Endodermal cell (in vitro differentiated cells): ENCODE data around the gene SNRPA1. TPM values are rescaled to one million over a fixed set of nuclear protein-coding genes. Genes with fewer than 3 reads are reported as not detected.

ENCODE experiments used
- DNase-seq: peaks from one replicate; pipeline ENCODE4 v3.0.0-alpha.2; 2017
- H3K27ac ChIP-seq: 2 replicates; pipeline ENCODE4 v1.5.1; 2013; ENCODE audit warnings: mild to moderate bottlenecking, low read depth, low read length, moderate library complexity
- H3K27me3 ChIP-seq: 2 replicates; pipeline ENCODE4 v1.6.1; 2013; ENCODE audit warnings: mild to moderate bottlenecking, low read length, moderate library complexity; ENCODE audit not compliant: insufficient read depth, control insufficient read depth, poor library complexity, severe bottlenecking
- H3K36me3 ChIP-seq: 2 replicates; pipeline ENCODE4 v1.7.0; 2013; ENCODE audit warnings: mild to moderate bottlenecking, low read length, moderate library complexity; ENCODE audit not compliant: control insufficient read depth, insufficient read depth
- H3K4me1 ChIP-seq: one replicate; pipeline ENCODE4 v1.7.0; 2013; ENCODE audit warnings: low read length; ENCODE audit not compliant: control insufficient read depth, insufficient read depth
- H3K4me3 ChIP-seq: 2 replicates; pipeline ENCODE4 v1.5.1; 2013; ENCODE audit warnings: mild to moderate bottlenecking, low read length, moderate library complexity
- H3K9ac ChIP-seq: 2 replicates; pipeline ENCODE4 v1.6.1; 2013; ENCODE audit warnings: mild to moderate bottlenecking, low read length, moderate library complexity; ENCODE audit not compliant: poor library complexity, severe bottlenecking; ENCODE audit errors: extremely low read depth
- H3K9me3 ChIP-seq: 2 replicates; pipeline ENCODE4 v1.6.1; 2013; ENCODE audit warnings: mild to moderate bottlenecking, low read length, moderate library complexity; ENCODE audit not compliant: control insufficient read depth
- H3K27ac Mint-ChIP-seq: 2 replicates; pipeline ENCODE4 v1.8.0; 2020; ENCODE audit warnings: mixed read lengths
- H3K27me3 Mint-ChIP-seq: 2 replicates; pipeline ENCODE4 v1.8.0; 2021; ENCODE audit warnings: mild to moderate bottlenecking, mixed read lengths; ENCODE audit not compliant: insufficient read depth
- H3K36me3 Mint-ChIP-seq: 2 replicates; pipeline ENCODE4 v1.8.0; 2020; ENCODE audit warnings: low read depth, mixed read lengths
- H3K4me1 Mint-ChIP-seq: 2 replicates; pipeline ENCODE4 v1.8.0; 2020; ENCODE audit warnings: mixed read lengths
- H3K4me3 Mint-ChIP-seq: 2 replicates; pipeline ENCODE4 v1.8.0; 2020; ENCODE audit warnings: mild to moderate bottlenecking, moderate library complexity, mixed read lengths
- H3K9me3 Mint-ChIP-seq: 2 replicates; pipeline ENCODE4 v1.8.0; 2020; ENCODE audit warnings: mild to moderate bottlenecking, mixed read lengths
- CTCF ChIP-seq: fragments of 200-600 bp; sonication (generic); conservative IDR thresholded peaks from 2 replicates; pipeline ENCODE4 v1.5.0; 2021; ENCODE audit warnings: antibody characterized with exemption, mild to moderate bottlenecking
- WGBS, 2 experiments: methylation state at CpG; one replicate each; pipeline versions ENCODE4 v1.1.5 to v1.1.7; 2013; ENCODE audit warnings: missing lambda C conversion rate in 2 of 2, mixed read lengths in 1 of 2; ENCODE audit not compliant: insufficient coverage in 1 of 2, insufficient read length in 1 of 2; 5-methylcytosine and 5-hydroxymethylcytosine counted together
- total RNA-seq, 2 donors: library from RNA; stranded (reverse); fragmentation: NEBNext Ultra II Directional in 1 of 2; extraction: Animal tissue kit (Norgen Biotek cat#: 25700) in 1 of 2; gene quantifications; 2 replicates in 1 of 2; 3 replicates in 1 of 2; pipeline ENCODE4 v1.2.1, GENCODE V29; 2021

SNRPA1 gene
- total RNA-seq, 2 donors from 2014 or later = 111 to 140 TPM

GRCh38 chr15:101255615-101256241 is 39.3 kb downstream of the SNRPA1 start:
- no peak overlapping the region for H3K9ac ChIP-seq
- no peak overlapping the region for H3K27ac ChIP-seq
- TF ChIP-seq CTCF = no peak
- H3K9me3 ChIP-seq = no peaks in the 10 kb centered on the region
- Mint-ChIP-seq H3K4me1 (peaks cover 8% of the 10 kb centered on the region), H3K4me3 (no peak overlapping the region), H3K27me3 (no peaks in the 10 kb centered on the region), H3K36me3 (no peaks in the 10 kb centered on the region), H3K27ac (no peak overlapping the region), H3K9me3 (no peaks in the 10 kb centered on the region)
- no peak overlapping the region for H3K4me3 ChIP-seq
- WGBS, 2 experiments = 76 to 85% methylated on average over 5 to 8 of the region's 8 CpGs
- H3K36me3 ChIP-seq = no peaks in the 10 kb centered on the region
- no peaks in the 10 kb centered on the region for H3K27me3 ChIP-seq
- peak; percentile 38 for DNase-seq
- H3K4me1 ChIP-seq = no peaks in the 10 kb centered on the region

GRCh38 chr15:101255051-101255395 is 40.0 kb downstream of the SNRPA1 start:
- no peaks in the 10 kb centered on the region for H3K27me3 Mint-ChIP-seq
- WGBS, 2 experiments = 91 to 95% methylated on average over 5 of the region's 5 CpGs
- TF ChIP-seq CTCF = no peak
- DNase-seq = peak; percentile 4
- Histone ChIP-seq H3K27ac (no peak overlapping the region), H3K9me3 (no peaks in the 10 kb centered on the region), H3K4me3 (no peak overlapping the region), H3K9ac (no peak overlapping the region), H3K4me1 (no peaks in the 10 kb centered on the region), H3K36me3 (no peaks in the 10 kb centered on the region), H3K27me3 (no peaks in the 10 kb centered on the region)
- H3K4me3 Mint-ChIP-seq = no peak overlapping the region
- H3K4me1 Mint-ChIP-seq = peaks cover 13% of the 10 kb centered on the region
- H3K9me3 Mint-ChIP-seq = no peaks in the 10 kb centered on the region
- no peaks in the 10 kb centered on the region for H3K36me3 Mint-ChIP-seq
- H3K27ac Mint-ChIP-seq = no peak overlapping the region

- peak; percentile 56 for TF ChIP-seq CTCF
- Histone ChIP-seq H3K4me1 (no peaks in the 10 kb centered on the region), H3K27me3 (no peaks in the 10 kb centered on the region), H3K9ac (no peak overlapping the region), H3K27ac (no peak overlapping the region), H3K4me3 (no peak overlapping the region), H3K9me3 (no peaks in the 10 kb centered on the region), H3K36me3 (no peaks in the 10 kb centered on the region)
- Mint-ChIP-seq H3K4me3 (no peak overlapping the region), H3K27me3 (no peaks in the 10 kb centered on the region), H3K27ac (no peak overlapping the region), H3K36me3 (no peaks in the 10 kb centered on the region), H3K9me3 (no peaks in the 10 kb centered on the region), H3K4me1 (peaks cover 17% of the 10 kb centered on the region)
- peak; percentile 54 for DNase-seq
- WGBS, 2 experiments = 85 to 98% methylated on average over 7 to 11 of the region's 11 CpGs
Measured at GRCh38 chr15:101254157-101255050, 40.6 kb downstream of the SNRPA1 start.
